ENCODE data around the gene P2RY13. TPM values are rescaled to one million over a fixed set of nuclear protein-coding genes. Genes with fewer than 3 reads are reported as not detected.

P2RY13 gene
- polyA plus RNA-seq, 4 donors: 0.63 to 4.8 (median 1.9) TPM; not detected in 1

GRCh38 chr3:151278230-151278629 is 51.1 kb downstream of the P2RY13 start, which contains the start of gene P2RY14:
P2RY14 (minus strand) TSS chr3:151278542; CDS start chr3:151214316, 64,226 bp downstream.
- 55 to 79% (median 74%) methylated on average over 4 of the region's 4 CpGs for WGBS, 3 donors
- Histone ChIP-seq H3K27ac (ENCODE audit: low read depth in 1 of 3, low read length in 2 of 3) (peak within 1 kb of the TSS in 1 of 3 donors; percentile 77), H3K4me3 (ENCODE audit: low read depth in 1 of 3, low read length in 3 of 3) (no peak within 1 kb of the TSS), H3K27me3 (ENCODE audit: control insufficient read depth in 3 of 3, insufficient read depth in 3 of 3, low read length in 3 of 3) (no peaks in the 10 kb centered on the region), H3K9me3 (ENCODE audit: control insufficient read depth in 2 of 2, insufficient read depth in 1 of 2, low read depth in 1 of 2, low read length in 1 of 2) (no peaks in the 10 kb centered on the region), H3K4me1 (ENCODE audit: control insufficient read depth in 3 of 3, insufficient read depth in 2 of 3, low read depth in 1 of 3, low read length in 2 of 3) (no peaks in the 10 kb centered on the region), H3K36me3 (ENCODE audit: control insufficient read depth in 3 of 3, insufficient read depth in 2 of 3, low read depth in 1 of 3, low read length in 3 of 3) (no peaks in the 10 kb centered on the region)
- DNase-seq: no peak
- FAIRE-seq: no peak

- Histone ChIP-seq H3K4me1 (ENCODE audit: control insufficient read depth in 3 of 3, insufficient read depth in 2 of 3, low read depth in 1 of 3, low read length in 2 of 3) (no peaks in the 10 kb centered on the region), H3K4me3 (ENCODE audit: low read depth in 1 of 3, low read length in 3 of 3) (no peak overlapping the region)
- no peak for DNase-seq
Measured at GRCh38 chr3:151276687-151277042, 52.7 kb downstream of the P2RY13 start.

More at GRCh38 chr3:151276687-151277042, 52.7 kb downstream of the P2RY13 start:
- H3K27ac ChIP-seq (ENCODE audit: low read depth in 1 of 3, low read length in 2 of 3): peak overlapping the region in 1 of 3 donors; percentile 50
- 67 to 88% (median 80%) methylated on average over 6 of the region's 6 CpGs for WGBS, 3 donors
- no peaks in the 10 kb centered on the region for H3K36me3 ChIP-seq (ENCODE audit: control insufficient read depth in 3 of 3, insufficient read depth in 2 of 3, low read depth in 1 of 3, low read length in 3 of 3)
- H3K27me3 ChIP-seq (ENCODE audit: control insufficient read depth in 3 of 3, insufficient read depth in 3 of 3, low read length in 3 of 3): no peaks in the 10 kb centered on the region
- FAIRE-seq: no peak
- no peaks in the 10 kb centered on the region for H3K9me3 ChIP-seq (ENCODE audit: control insufficient read depth in 2 of 2, insufficient read depth in 1 of 2, low read depth in 1 of 2, low read length in 1 of 2)

Other genes starting within 250 kb of the P2RY13 start
- gene MED12L, start 243.9 kb downstream of the P2RY13 start, polyA plus RNA-seq: 1 to 10 TPM in 1 of 4 donors, under 1 TPM in 3; 0.16 to 2.4 (median 0.36) TPM
- gene GPR171, start 126.3 kb downstream of the P2RY13 start, polyA plus RNA-seq: 1 to 10 TPM; 1.6 to 3.5 (median 2.2) TPM
- 1 to 10 TPM in 3 of 4 donors, not detected in 1; 1.1 to 5.5 (median 1.3) TPM for gene P2RY14, start 51.0 kb downstream of the P2RY13 start, polyA plus RNA-seq
- not detected for gene GPR87, start 12.7 kb downstream of the P2RY13 start, polyA plus RNA-seq
- 1 to 10 TPM in 1 of 4 donors, under 1 TPM in 2, not detected in 1; 0.54 to 2.2 (median 0.75) TPM for gene P2RY12, start 55.2 kb upstream of the P2RY13 start, polyA plus RNA-seq
- 1 to 10 TPM in 2 of 4 donors, not detected in 2; 1.3 to 2.6 TPM for gene IGSF10, start 131.5 kb upstream of the P2RY13 start, polyA plus RNA-seq

All from small intestine (tissue), 7 donors.